Skeletal muscle tissue (tissue), 4 donors: ENCODE measurements around the gene SERPINB8. TPM values are rescaled to one million over a fixed set of nuclear protein-coding genes. Genes with fewer than 3 reads are reported as not detected.

Experiments used
- H3K27ac ChIP-seq: one replicate; pipeline ENCODE4 v1.7.0; 2013; ENCODE audit warnings: mild to moderate bottlenecking, low read depth, low read length, inconsistent platforms
- H3K27me3 ChIP-seq, 3 donors: one replicate each; pipeline ENCODE4 v1.7.0; 2013; ENCODE audit warnings: low read length in 3 of 3; ENCODE audit not compliant: control insufficient read depth in 3 of 3, insufficient read depth in 3 of 3
- H3K36me3 ChIP-seq, 3 donors: one replicate each; pipeline ENCODE4 v1.7.0; 2013; ENCODE audit warnings: low read length in 3 of 3; ENCODE audit not compliant: control insufficient read depth in 3 of 3, insufficient read depth in 3 of 3
- H3K4me1 ChIP-seq, 3 donors: one replicate each; pipeline ENCODE4 v1.7.0; 2013; ENCODE audit warnings: low read length in 3 of 3, mild to moderate bottlenecking in 3 of 3; ENCODE audit not compliant: control insufficient read depth in 3 of 3, insufficient read depth in 3 of 3
- H3K4me3 ChIP-seq, 3 donors: one replicate each; pipeline ENCODE4 v1.7.0; 2013; ENCODE audit warnings: low read length in 3 of 3
- H3K9ac ChIP-seq, 3 donors: one replicate each; pipeline ENCODE4 v1.7.0; 2013; ENCODE audit warnings: low read length in 3 of 3, mild to moderate bottlenecking in 3 of 3, moderate library complexity in 2 of 3, low read depth in 1 of 3
- H3K9me3 ChIP-seq, 3 donors: one replicate each; pipeline ENCODE4 v1.7.0; 2013; ENCODE audit warnings: low read length in 3 of 3; ENCODE audit not compliant: control insufficient read depth in 3 of 3
- total RNA-seq: library from RNA; depleted of rRNA; stranded (reverse); fragments of >200 nt; gene quantifications from one replicate; pipeline ENCODE4 v1.2.3, GENCODE V29; 2014
- donor health status: Osteomylitis.

Gene SERPINB8
- total RNA-seq, 1 donor from 2014 or later: 1.0 TPM

- Histone ChIP-seq H3K27me3 (peaks cover 0 to 5% (median 0%) of the 10 kb centered on the region in 3 donors), H3K36me3 (no peaks in the 10 kb centered on the region), H3K4me3 (no peak overlapping the region), H3K9me3 (no peaks in the 10 kb centered on the region), H3K27ac (no peak overlapping the region), H3K4me1 (no peaks in the 10 kb centered on the region), H3K9ac (no peak overlapping the region)
Observed at GRCh38 chr18:64031411-64031810, 61.5 kb downstream of the SERPINB8 start.

- no peak overlapping the region for H3K4me3 ChIP-seq
- no peaks in the 10 kb centered on the region for H3K4me1 ChIP-seq
- no peaks in the 10 kb centered on the region for H3K9me3 ChIP-seq
- no peaks in the 10 kb centered on the region for H3K36me3 ChIP-seq
- H3K9ac ChIP-seq: no peak overlapping the region
- no peak overlapping the region for H3K27ac ChIP-seq
- H3K27me3 ChIP-seq: peaks cover 0 to 5% (median 0%) of the 10 kb centered on the region in 3 donors
Observed at GRCh38 chr18:64032312-64032711, 62.4 kb downstream of the SERPINB8 start.

GRCh38 chr18:64037812-64038414 is 68.0 kb downstream of the SERPINB8 start:
- Histone ChIP-seq H3K36me3 (no peaks in the 10 kb centered on the region), H3K4me1 (no peaks in the 10 kb centered on the region), H3K27ac (no peak overlapping the region), H3K27me3 (no peaks in the 10 kb centered on the region), H3K4me3 (no peak overlapping the region), H3K9me3 (no peaks in the 10 kb centered on the region), H3K9ac (no peak overlapping the region)

Other genes starting within 250 kb of the SERPINB8 start
- not detected for gene SERPINB7, start 194.7 kb upstream of the SERPINB8 start, total RNA-seq
- not detected for gene SERPINB2, start 82.4 kb upstream of the SERPINB8 start, total RNA-seq
- 1.0 TPM for gene SERPINB10, start 62.1 kb upstream of the SERPINB8 start, total RNA-seq
- not detected for gene HMSD, start 20.8 kb upstream of the SERPINB8 start, total RNA-seq
- gene LINC00305, start 179.0 kb downstream of the SERPINB8 start, total RNA-seq: not detected